Caco-2 (cell line): ENCODE measurements around the gene RBKS. TPM values are rescaled to one million over a fixed set of nuclear protein-coding genes. Genes with fewer than 3 reads are reported as not detected.

ENCODE experiments used
- BruUV-seq: library from RNA; stranded (reverse); fragments of 400-500 nt; replicated peaks from 2 replicates; lab custom pipeline; 2021; lab: Mats Ljungman, UMichigan
- CTCF ChIA-PET: fragments of 300-600 bp; sonication (Branson Sonifier 250); formaldehyde crosslinking; loops from one replicate; lab custom pipeline; 2022; ENCODE audit warnings: antibody characterized with exemption; lab: Charles Lee
- POLR2A ChIA-PET: fragments of 300-600 bp; sonication (Branson Sonifier 250); formaldehyde crosslinking; loops from one replicate; lab custom pipeline; 2022; ENCODE audit warnings: antibody characterized with exemption; lab: Charles Lee
- DNase-seq, 2 experiments: peaks; one replicate each; pipeline versions ENCODE4 v3.0.0 to v3.0.0-alpha.2; 2020 to 2022
- H3K27me3 ChIP-seq: replicated peaks from 2 replicates; pipeline ENCODE4 v1.6.0; 2011; ENCODE audit warnings: low read length; ENCODE audit not compliant: control insufficient read depth, insufficient read depth
- H3K36me3 ChIP-seq: 2 replicates; pipeline ENCODE4 v1.5.1; 2011; ENCODE audit warnings: low read length; ENCODE audit not compliant: control insufficient read depth, insufficient read depth
- H3K4me1 ChIP-seq: fragments of 250-450 bp; sonication (Bioruptor Pico); 2 replicates; pipeline ENCODE4 v1.5.1; 2020; ENCODE audit warnings: mild to moderate bottlenecking
- H3K4me3 ChIP-seq: 2 replicates; pipeline ENCODE4 v1.5.1; 2011; ENCODE audit warnings: low read depth, mild to moderate bottlenecking, control low read depth, low read length
- H3K9me3 ChIP-seq: fragments of 250-450 bp; sonication (Bioruptor Pico); 2 replicates; pipeline ENCODE4 v1.5.1; 2020; ENCODE audit warnings: mild to moderate bottlenecking, moderate library complexity
- H3K27ac Mint-ChIP-seq: one replicate; pipeline ENCODE4 v1.8.0; 2022; ENCODE audit warnings: mixed read lengths; ENCODE audit not compliant: unreplicated experiment
- H3K27me3 Mint-ChIP-seq: one replicate; pipeline ENCODE4 v1.8.0; 2022; ENCODE audit warnings: mixed read lengths; ENCODE audit not compliant: insufficient read depth, unreplicated experiment
- H3K36me3 Mint-ChIP-seq: one replicate; pipeline ENCODE4 v1.8.0; 2022; ENCODE audit warnings: mild to moderate bottlenecking, mixed read lengths; ENCODE audit not compliant: insufficient read depth, unreplicated experiment
- H3K4me1 Mint-ChIP-seq: one replicate; pipeline ENCODE4 v1.8.0; 2022; ENCODE audit warnings: low read depth, mixed read lengths; ENCODE audit not compliant: unreplicated experiment
- H3K4me3 Mint-ChIP-seq: one replicate; pipeline ENCODE4 v1.8.0; 2022; ENCODE audit warnings: mild to moderate bottlenecking, moderate library complexity, mixed read lengths; ENCODE audit not compliant: unreplicated experiment
- H3K9me3 Mint-ChIP-seq: one replicate; pipeline ENCODE4 v1.8.0; 2022; ENCODE audit warnings: mixed read lengths; ENCODE audit not compliant: unreplicated experiment
- intact Hi-C: fragments of 100-400 bp; cut with micrococcal nuclease; formaldehyde crosslinking; loops from one replicate; pipeline ENCODE4 v1.10.0; 2022; ENCODE audit not compliant: unreplicated experiment
- total RNA-seq: library from RNA; stranded (reverse); gene quantifications from 2 replicates; pipeline ENCODE4 v1.2.3, GENCODE V29; 2022
- TF ChIP-seq, protein P1 (sequence below), 2 experiments: fragments of 200-600 bp in 1 of 2; IDR thresholded peaks; 1 replicate in 1 of 2; 2 replicates in 1 of 2; pipeline versions ENCODE4 v1.5.1 to v1.8.0; 2011 to 2022; ENCODE audit warnings: antibody characterized with exemption in 1 of 2, control low read depth in 1 of 2, inconsistent platforms in 1 of 2, low read depth in 1 of 2, low read length in 1 of 2, mild to moderate bottlenecking in 1 of 2, moderate library complexity in 1 of 2; ENCODE audit not compliant: insufficient read depth in 1 of 2, severe bottlenecking in 1 of 2, unreplicated experiment in 1 of 2

The RBKS gene
- total RNA-seq, 1 experiment from 2014 or later, result 7.4 TPM

DNA sequence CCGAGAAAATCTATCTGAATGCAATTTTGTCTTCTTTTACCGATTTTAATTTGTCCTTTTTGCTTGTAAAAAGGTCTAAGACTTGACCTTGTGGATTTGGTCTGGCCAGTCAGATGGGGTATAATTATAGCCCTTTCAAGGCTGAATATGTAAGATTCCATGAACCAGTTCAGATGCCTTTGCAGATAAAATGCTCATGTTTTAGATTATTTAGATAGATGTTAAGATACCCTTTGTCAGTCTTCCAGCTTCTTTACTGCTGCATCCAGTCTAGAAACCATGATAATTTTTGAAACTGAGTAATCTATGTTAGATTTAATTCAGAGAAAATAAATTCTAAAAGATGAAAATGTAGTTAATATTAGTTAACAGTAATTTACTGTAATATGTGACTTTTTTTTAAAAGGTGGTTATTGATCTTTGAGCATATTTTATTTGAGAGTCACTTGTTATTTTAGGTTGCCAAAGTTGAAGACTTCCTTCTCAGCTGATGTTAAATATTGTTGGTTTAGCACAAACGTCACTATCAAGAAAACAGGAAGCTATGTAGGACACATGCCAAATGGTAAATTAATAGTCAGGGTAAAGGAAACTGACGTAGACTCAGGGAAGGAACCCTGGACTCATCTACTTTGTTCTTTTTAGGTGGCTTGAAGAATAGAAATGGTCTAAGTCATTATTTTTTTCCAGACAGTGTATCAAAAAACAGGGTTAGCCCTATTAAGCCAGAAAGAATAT, 30.1 kb upstream of the RBKS start:
- no peaks in the 10 kb centered on the region for H3K4me1 Mint-ChIP-seq
- TF ChIP-seq, protein P1, sequence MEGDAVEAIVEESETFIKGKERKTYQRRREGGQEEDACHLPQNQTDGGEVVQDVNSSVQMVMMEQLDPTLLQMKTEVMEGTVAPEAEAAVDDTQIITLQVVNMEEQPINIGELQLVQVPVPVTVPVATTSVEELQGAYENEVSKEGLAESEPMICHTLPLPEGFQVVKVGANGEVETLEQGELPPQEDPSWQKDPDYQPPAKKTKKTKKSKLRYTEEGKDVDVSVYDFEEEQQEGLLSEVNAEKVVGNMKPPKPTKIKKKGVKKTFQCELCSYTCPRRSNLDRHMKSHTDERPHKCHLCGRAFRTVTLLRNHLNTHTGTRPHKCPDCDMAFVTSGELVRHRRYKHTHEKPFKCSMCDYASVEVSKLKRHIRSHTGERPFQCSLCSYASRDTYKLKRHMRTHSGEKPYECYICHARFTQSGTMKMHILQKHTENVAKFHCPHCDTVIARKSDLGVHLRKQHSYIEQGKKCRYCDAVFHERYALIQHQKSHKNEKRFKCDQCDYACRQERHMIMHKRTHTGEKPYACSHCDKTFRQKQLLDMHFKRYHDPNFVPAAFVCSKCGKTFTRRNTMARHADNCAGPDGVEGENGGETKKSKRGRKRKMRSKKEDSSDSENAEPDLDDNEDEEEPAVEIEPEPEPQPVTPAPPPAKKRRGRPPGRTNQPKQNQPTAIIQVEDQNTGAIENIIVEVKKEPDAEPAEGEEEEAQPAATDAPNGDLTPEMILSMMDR (IDR thresholded peaks at IDR 0.05; ENCODE audit: insufficient read depth in 1 of 2, low read depth in 1 of 2, low read length in 1 of 2, severe bottlenecking in 1 of 2, unreplicated experiment in 1 of 2), result no peak
- H3K4me1 ChIP-seq, result peaks cover 32% of the 10 kb centered on the region
- no peaks in the 10 kb centered on the region for H3K36me3 Mint-ChIP-seq
- no peaks in the 10 kb centered on the region; the same call in 1 of the 2 replicates for H3K36me3 ChIP-seq
- CTCF ChIA-PET, result no interaction called here
- intact Hi-C loops, result no loop called here
- H3K27me3 Mint-ChIP-seq, result no peaks in the 10 kb centered on the region
- POLR2A ChIA-PET, result no interaction called here
- H3K27me3 ChIP-seq, result no peaks in the 10 kb centered on the region
- no peak overlapping the region for H3K27ac Mint-ChIP-seq
- H3K4me3 ChIP-seq, result no peak overlapping the region
- no peaks in the 10 kb centered on the region for H3K9me3 ChIP-seq
- no peak for DNase-seq
- H3K9me3 Mint-ChIP-seq, result no peaks in the 10 kb centered on the region
- H3K4me3 Mint-ChIP-seq, result no peak overlapping the region
- no TSS peak for BruUV-seq

DNA sequence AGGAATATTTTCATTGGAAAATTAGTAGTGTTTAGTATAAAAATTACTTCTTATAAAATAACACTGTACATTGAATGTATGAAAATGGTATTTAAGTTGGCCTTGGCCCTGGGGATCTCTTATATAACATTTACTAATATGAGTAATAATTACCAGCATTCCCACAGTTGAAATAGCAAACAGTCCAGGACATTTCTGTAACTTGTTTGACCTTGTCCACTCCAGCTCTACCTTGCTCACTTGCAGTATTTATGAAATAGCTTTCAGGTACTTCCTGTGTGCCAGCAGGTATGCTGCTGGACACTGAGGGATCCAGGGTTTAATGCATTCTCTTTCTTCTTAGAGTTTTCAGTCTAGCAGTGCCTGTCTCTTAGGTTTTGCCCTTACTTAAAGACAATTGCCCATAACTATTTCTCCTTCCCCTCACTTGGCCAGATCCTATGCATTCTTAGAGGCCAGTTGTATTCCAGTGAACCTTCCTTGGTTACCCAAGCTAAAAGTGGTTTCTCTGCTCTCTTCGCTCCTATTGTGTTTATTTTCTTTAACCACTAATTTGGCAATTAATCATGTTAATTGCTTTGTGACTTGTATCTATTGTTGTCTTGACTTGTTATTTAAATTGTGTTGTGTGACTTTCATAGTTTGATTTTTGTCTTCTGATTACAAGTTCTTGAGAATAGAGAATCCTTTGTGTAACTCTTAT, 26.3 kb upstream of the RBKS start:
- intact Hi-C loops, result no loop called here
- no peaks in the 10 kb centered on the region for H3K27me3 ChIP-seq
- no peak overlapping the region for H3K4me3 ChIP-seq
- Mint-ChIP-seq H3K4me3 (no peak overlapping the region), H3K36me3 (no peaks in the 10 kb centered on the region), H3K9me3 (no peaks in the 10 kb centered on the region), H3K27ac (no peak overlapping the region), H3K4me1 (no peaks in the 10 kb centered on the region), H3K27me3 (no peaks in the 10 kb centered on the region)
- peak in 1 of 2 experiments; percentile 12 for DNase-seq
- BruUV-seq, result no TSS peak
- CTCF ChIA-PET, result no interaction called here
- H3K4me1 ChIP-seq, result peaks cover 28% of the 10 kb centered on the region
- POLR2A ChIA-PET, result interaction anchor here (0.6 kb wide), 1 partner anchor 26 kb away, joined by 3 read pairs; the partner anchor contains the start of genes BABAM2 and RBKS
- H3K9me3 ChIP-seq, result no peaks in the 10 kb centered on the region
- TF ChIP-seq, protein P1 (IDR thresholded peaks at IDR 0.05; ENCODE audit: insufficient read depth in 1 of 2, low read depth in 1 of 2, low read length in 1 of 2, severe bottlenecking in 1 of 2, unreplicated experiment in 1 of 2), result no peak
- H3K36me3 ChIP-seq, result no peaks in the 10 kb centered on the region; the same call in 1 of the 2 replicates

DNA sequence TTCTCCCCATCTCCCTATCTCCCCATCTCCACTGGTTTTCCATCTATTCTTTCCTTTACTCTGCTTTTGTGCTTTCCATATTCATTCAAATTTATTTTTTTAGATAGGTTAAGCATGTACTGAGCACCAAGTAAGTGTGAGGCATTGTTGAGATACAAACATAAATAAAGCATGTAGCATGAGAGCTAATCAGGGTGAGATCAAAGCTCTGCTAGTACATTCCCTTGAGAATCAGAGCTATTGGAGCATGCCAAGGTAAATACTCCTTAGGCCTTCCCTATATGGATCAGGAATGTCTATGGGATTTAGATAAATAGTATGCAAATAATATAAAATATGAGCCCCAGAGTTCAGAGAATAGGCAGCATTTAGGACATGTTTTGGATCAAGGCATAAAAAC, 25.7 kb upstream of the RBKS start:
- Histone ChIP-seq H3K4me3 (no peak overlapping the region), H3K36me3 (no peaks in the 10 kb centered on the region; the same call in 1 of the 2 replicates), H3K9me3 (no peaks in the 10 kb centered on the region), H3K4me1 (peaks cover 28% of the 10 kb centered on the region), H3K27me3 (no peaks in the 10 kb centered on the region)
- H3K4me3 Mint-ChIP-seq, result no peak overlapping the region
- DNase-seq, result no peak
- ChIA-PET POLR2A (interaction anchor here (0.6 kb wide), 1 partner anchor 26 kb away, joined by 3 read pairs; the partner anchor contains the start of genes BABAM2 and RBKS), CTCF (no interaction called here)
- H3K9me3 Mint-ChIP-seq, result no peaks in the 10 kb centered on the region
- no peaks in the 10 kb centered on the region for H3K4me1 Mint-ChIP-seq
- no peak overlapping the region for H3K27ac Mint-ChIP-seq
- no peaks in the 10 kb centered on the region for H3K27me3 Mint-ChIP-seq
- H3K36me3 Mint-ChIP-seq, result no peaks in the 10 kb centered on the region
- no TSS peak for BruUV-seq
- TF ChIP-seq, protein P1 (IDR thresholded peaks at IDR 0.05; ENCODE audit: insufficient read depth in 1 of 2, low read depth in 1 of 2, low read length in 1 of 2, severe bottlenecking in 1 of 2, unreplicated experiment in 1 of 2), result no peak
- intact Hi-C loops, result no loop called here
